SH-SY5Y (cell line): ENCODE results near the gene CACNA2D1.

Source experiments
- GATA2 ChIP-seq: IDR thresholded peaks from 2 replicates; pipeline ENCODE4 v1.6.1; 2011; ENCODE audit warnings: mild to moderate bottlenecking, low read depth, low read length
- GATA3 ChIP-seq: IDR thresholded peaks from 2 replicates; pipeline ENCODE4 v1.6.1; 2011; ENCODE audit warnings: low read depth, mild to moderate bottlenecking, low read length, moderate library complexity

DNA sequence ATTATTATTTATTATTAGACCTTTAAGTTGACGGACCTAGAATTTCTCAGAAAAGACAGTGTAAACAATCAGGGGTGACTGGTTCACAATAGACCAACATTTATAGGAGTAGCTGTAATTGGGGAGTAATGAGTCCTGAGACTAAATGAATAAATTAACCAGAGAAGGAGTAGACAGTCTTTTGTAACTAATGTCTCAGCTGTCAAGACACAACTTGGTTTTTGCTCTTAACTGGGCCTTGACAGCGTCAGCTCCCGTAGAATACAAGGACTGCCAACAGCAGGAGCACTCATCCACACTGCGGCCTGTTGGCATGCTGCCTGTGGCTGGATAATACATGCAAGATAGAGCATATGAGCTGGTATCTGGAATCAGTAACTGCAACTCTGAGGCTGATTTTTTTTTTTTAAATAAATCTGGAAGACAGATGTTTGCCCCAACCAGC lies 123.9 kb downstream of the CACNA2D1 start:
- TF ChIP-seq GATA2 (peak; percentile 98), GATA3 (peak; percentile 88)
